ENCODE results near the gene MYO18A. TPM values are rescaled to one million over a fixed set of nuclear protein-coding genes. Genes with fewer than 3 reads are reported as not detected.

Gene MYO18A
- total RNA-seq, 5 donors from 2014 or later (not counting 1 experiment from before 2014, with no cell fraction given) = 119 to 151 (median 145) TPM

DNA sequence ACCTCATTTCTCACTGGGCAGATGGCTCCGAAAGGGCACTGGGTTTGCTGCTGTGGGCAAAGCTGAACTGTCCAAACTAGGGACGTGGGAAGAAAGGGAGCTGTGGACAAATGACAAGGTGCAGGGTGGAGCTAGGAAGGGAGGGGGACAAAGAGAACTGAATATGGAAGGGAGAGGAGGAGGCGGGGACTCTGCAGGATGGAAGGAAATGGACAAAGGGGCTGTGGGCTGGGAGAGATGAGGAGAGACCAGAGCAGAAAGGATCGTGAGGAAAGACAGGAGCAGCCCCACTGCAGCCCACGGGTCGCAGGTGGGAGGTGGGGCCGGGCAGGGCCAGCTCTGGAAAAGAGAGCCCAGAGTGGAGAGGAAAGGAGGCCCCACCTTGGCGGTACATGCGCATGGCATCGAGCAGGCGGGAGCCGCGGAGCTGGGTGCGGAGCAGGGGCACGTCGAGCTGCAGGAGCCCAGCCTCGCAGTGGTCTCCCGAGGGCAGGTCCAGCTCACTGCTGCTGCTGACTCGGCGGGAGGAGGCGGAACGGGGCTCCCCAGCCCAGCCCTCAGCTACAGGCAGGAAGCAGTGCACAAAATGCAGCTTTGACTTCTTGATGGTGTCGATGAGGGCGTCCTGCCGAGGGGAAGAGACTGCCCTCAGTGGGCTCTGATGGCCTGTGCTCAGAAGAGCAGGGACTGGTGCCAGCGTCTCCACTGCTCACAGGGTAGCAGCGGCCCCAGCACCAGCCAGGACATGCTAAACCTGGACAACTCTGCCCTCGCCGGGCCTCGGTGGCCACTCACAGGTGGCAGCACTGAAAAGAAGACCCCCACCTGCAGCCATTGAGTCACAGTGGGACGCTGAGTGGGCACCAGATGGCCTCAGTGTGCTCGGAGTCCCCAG is 70.5 kb downstream of the MYO18A start:
- peaks cover 15 to 92% of the 10 kb centered on the region in 2 donors for H3K36me3 ChIP-seq (ENCODE audit: control insufficient read depth in 2 of 2, extremely low read depth in 1 of 2, insufficient read depth in 1 of 2, low read length in 1 of 2)
- WGBS (ENCODE audit: insufficient coverage) = 97% methylated on average over 32 of the region's 32 CpGs
- no peaks in the 10 kb centered on the region for H3K9me3 ChIP-seq
- Mint-ChIP-seq H3K4me3 (no peak overlapping the region), H3K4me1 (no peaks in the 10 kb centered on the region), H3K36me3 (peaks cover 45% of the 10 kb centered on the region), H3K27ac (no peak overlapping the region), H3K27me3 (no peaks in the 10 kb centered on the region), H3K9me3 (no peaks in the 10 kb centered on the region)
- H3K4me1 ChIP-seq (ENCODE audit: control insufficient read depth in 1 of 2, extremely low read depth in 1 of 2, insufficient read depth in 2 of 2, low read length in 2 of 2) = peaks cover 0 to 12% of the 10 kb centered on the region in 2 experiments
- no peaks in the 10 kb centered on the region for H3K27me3 ChIP-seq (replicated peaks in 1 of 2; ENCODE audit: control insufficient read depth in 2 of 2, extremely low read depth in 1 of 2, insufficient read depth in 2 of 2, low read length in 1 of 2)
- CTCF ChIA-PET = no interaction called here
- POLR2A ChIA-PET = interaction anchor here in 1 of 2 donors (0.6 kb wide), 1 partner anchor 33 kb away, joined by 5 read pairs; no protein-coding TSS in a partner anchor
- no peak overlapping the region for H3K4me3 ChIP-seq (ENCODE audit: control insufficient read depth in 1 of 2, extremely low read depth in 1 of 2, low read length in 1 of 2)
- no peak for ATAC-seq (replicated peaks in 1 of 4)
- no peak overlapping the region for H3K27ac ChIP-seq (ENCODE audit: low read length)
- no peak for DNase-seq

DNA sequence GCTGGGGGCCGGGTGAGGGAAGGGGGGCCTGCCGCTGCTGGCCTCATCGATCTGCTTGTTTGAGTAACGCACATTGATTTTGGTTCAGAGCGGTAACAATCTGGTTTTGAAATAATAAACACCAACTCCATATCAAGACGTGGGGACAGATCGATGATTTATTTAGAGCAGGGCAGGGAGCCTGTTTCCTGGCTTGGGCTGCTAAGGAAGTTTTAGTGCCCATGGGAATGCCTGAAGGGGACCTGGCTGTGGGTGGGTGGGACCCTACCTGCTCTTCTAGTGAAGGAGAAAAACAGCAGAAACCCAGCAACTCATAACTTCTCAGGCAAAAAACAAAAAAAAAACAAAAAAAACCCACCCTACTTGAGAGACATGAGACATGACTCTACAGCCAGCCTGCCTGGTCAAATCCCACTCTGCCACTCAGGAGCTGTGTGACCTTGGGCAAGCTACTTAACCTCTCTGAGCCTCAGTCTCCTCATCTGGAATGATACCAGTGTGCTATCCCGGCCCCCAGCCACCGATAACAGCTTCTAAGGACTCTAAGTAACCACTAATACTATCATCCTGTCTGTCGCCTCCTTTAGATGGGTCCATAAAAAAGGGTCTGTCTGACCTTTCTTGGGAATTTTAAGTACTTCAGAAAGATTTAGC is 71.2 kb downstream of the MYO18A start:
- Mint-ChIP-seq H3K27ac (no peak overlapping the region), H3K27me3 (no peaks in the 10 kb centered on the region), H3K4me1 (no peaks in the 10 kb centered on the region), H3K4me3 (no peak overlapping the region), H3K9me3 (no peaks in the 10 kb centered on the region), H3K36me3 (peaks cover 48% of the 10 kb centered on the region)
- ChIA-PET CTCF (no interaction called here), POLR2A (no interaction called here)
- Histone ChIP-seq H3K36me3 (ENCODE audit: control insufficient read depth in 2 of 2, extremely low read depth in 1 of 2, insufficient read depth in 1 of 2, low read length in 1 of 2) (peaks cover 19 to 89% of the 10 kb centered on the region in 2 donors), H3K4me1 (ENCODE audit: control insufficient read depth in 1 of 2, extremely low read depth in 1 of 2, insufficient read depth in 2 of 2, low read length in 2 of 2) (peaks cover 0 to 12% of the 10 kb centered on the region in 2 experiments), H3K27me3 (replicated peaks in 1 of 2; ENCODE audit: control insufficient read depth in 2 of 2, extremely low read depth in 1 of 2, insufficient read depth in 2 of 2, low read length in 1 of 2) (no peaks in the 10 kb centered on the region), H3K27ac (ENCODE audit: low read length) (no peak overlapping the region), H3K4me3 (ENCODE audit: control insufficient read depth in 1 of 2, extremely low read depth in 1 of 2, low read length in 1 of 2) (no peak overlapping the region), H3K9me3 (no peaks in the 10 kb centered on the region)
- no peak for ATAC-seq (replicated peaks in 1 of 4)
- WGBS (ENCODE audit: insufficient coverage) = 100% methylated on average over 4 of the region's 10 CpGs
- no peak for DNase-seq

DNA sequence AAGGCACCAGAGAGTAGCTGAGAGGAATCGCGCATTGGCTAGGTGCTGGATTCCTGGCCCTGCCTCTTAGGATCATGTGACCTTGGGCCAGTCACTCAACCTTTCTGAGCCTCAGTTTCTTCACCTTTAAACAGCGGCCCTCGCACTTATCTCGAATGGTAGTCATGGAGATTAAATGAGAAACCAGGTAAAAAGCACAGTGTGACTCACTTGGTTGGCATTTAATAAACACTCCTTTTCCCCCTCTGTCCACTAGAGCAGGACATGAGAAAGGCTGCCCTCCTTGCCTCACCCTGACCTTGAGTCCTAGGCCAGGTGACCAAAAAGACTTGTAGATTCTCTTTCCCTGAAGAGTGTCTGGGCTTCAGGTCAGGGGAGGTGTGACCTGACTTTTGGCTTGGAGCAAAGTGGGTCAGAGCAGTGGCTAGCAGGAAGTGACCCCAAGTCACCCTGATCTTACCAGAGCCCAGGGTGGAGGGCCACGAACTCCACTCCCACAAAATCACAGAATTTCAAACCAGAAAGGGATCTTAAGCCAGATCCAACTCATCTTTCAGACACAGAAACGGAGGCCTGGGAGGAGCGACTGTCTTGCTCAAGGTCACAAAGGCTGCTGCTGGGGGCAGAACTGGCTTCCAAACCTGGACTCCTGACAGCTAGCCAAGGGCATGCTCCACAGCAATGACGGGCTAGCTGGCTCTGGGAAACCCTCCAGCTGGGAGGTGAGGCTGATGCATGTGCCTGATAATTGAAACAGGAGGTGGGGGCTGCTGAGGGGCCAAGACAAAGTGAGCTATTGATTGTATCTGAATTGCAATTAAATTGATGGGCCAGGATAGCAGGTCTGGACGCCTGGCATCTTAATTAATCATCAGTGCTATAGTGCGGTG is 72.0 kb downstream of the MYO18A start:
- no peaks in the 10 kb centered on the region for H3K4me1 Mint-ChIP-seq
- H3K9me3 Mint-ChIP-seq = no peaks in the 10 kb centered on the region
- H3K4me3 ChIP-seq (ENCODE audit: control insufficient read depth in 1 of 2, extremely low read depth in 1 of 2, low read length in 1 of 2) = no peak overlapping the region
- no peak overlapping the region for H3K27ac ChIP-seq (ENCODE audit: low read length)
- 94% methylated on average over 6 of the region's 11 CpGs for WGBS (ENCODE audit: insufficient coverage)
- H3K36me3 Mint-ChIP-seq = peaks cover 52% of the 10 kb centered on the region
- no peaks in the 10 kb centered on the region for H3K9me3 ChIP-seq
- H3K27ac Mint-ChIP-seq = no peak overlapping the region
- no peak overlapping the region for H3K4me3 Mint-ChIP-seq
- H3K36me3 ChIP-seq (ENCODE audit: control insufficient read depth in 2 of 2, extremely low read depth in 1 of 2, insufficient read depth in 1 of 2, low read length in 1 of 2) = peaks cover 26 to 89% of the 10 kb centered on the region in 2 donors
- H3K27me3 ChIP-seq (replicated peaks in 1 of 2; ENCODE audit: control insufficient read depth in 2 of 2, extremely low read depth in 1 of 2, insufficient read depth in 2 of 2, low read length in 1 of 2) = no peaks in the 10 kb centered on the region
- POLR2A ChIA-PET = interaction anchor here in 1 of 2 donors (0.6 kb wide), 1 partner anchor 1792 kb away, joined by 4 read pairs; no protein-coding TSS in a partner anchor
- no peak for DNase-seq
- no peak for ATAC-seq (replicated peaks in 1 of 4)
- H3K4me1 ChIP-seq (ENCODE audit: control insufficient read depth in 1 of 2, extremely low read depth in 1 of 2, insufficient read depth in 2 of 2, low read length in 2 of 2) = peaks cover 0 to 12% of the 10 kb centered on the region in 2 experiments
- H3K27me3 Mint-ChIP-seq = no peaks in the 10 kb centered on the region
- CTCF ChIA-PET = interaction anchor here in 1 of 2 donors (0.7 kb wide), 1 partner anchor 142 kb away, joined by 6 read pairs; no protein-coding TSS in a partner anchor

GRCh38 chr17:29107084-29107483 is 73.1 kb downstream of the MYO18A start:
- Histone ChIP-seq H3K27ac (ENCODE audit: low read length) (no peak overlapping the region), H3K4me1 (ENCODE audit: control insufficient read depth in 1 of 2, extremely low read depth in 1 of 2, insufficient read depth in 2 of 2, low read length in 2 of 2) (peaks cover 0 to 6% of the 10 kb centered on the region in 2 experiments), H3K4me3 (ENCODE audit: control insufficient read depth in 1 of 2, extremely low read depth in 1 of 2, low read length in 1 of 2) (no peak overlapping the region), H3K36me3 (ENCODE audit: control insufficient read depth in 2 of 2, extremely low read depth in 1 of 2, insufficient read depth in 1 of 2, low read length in 1 of 2) (peaks cover 31 to 84% of the 10 kb centered on the region in 2 donors), H3K9me3 (no peaks in the 10 kb centered on the region), H3K27me3 (replicated peaks in 1 of 2; ENCODE audit: control insufficient read depth in 2 of 2, extremely low read depth in 1 of 2, insufficient read depth in 2 of 2, low read length in 1 of 2) (no peaks in the 10 kb centered on the region)
- Mint-ChIP-seq H3K27me3 (no peaks in the 10 kb centered on the region), H3K4me3 (no peak overlapping the region), H3K36me3 (peaks cover 50% of the 10 kb centered on the region), H3K27ac (no peak overlapping the region), H3K4me1 (no peaks in the 10 kb centered on the region), H3K9me3 (no peaks in the 10 kb centered on the region)
- DNase-seq (no peak), ATAC-seq (replicated peaks in 1 of 4) (no peak)
- CTCF ChIA-PET = no interaction called here
- POLR2A ChIA-PET = no interaction called here
- WGBS (ENCODE audit: insufficient coverage) = 86% methylated on average over 8 of the region's 9 CpGs

DNA sequence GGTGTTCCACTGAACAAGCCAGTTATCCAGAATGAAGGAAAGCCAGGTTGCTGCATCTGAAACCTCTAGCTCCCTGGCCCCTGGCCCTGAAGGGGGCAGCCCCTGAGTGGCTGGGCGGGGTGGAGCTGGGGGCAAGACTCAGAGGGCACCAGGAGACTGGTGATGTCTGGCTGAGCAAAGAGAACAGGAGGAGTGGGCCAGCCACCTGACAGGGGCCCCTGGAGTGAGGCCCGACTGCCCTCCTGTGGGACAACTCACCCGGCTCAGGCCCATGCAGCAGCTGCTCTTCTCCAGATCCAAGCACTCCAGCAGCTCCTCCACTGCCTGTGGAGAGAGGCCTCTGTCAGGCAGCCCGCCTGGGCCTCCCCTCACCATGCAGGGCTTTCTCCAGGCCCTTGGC is 76.9 kb downstream of the MYO18A start:
- no peak overlapping the region for H3K4me3 ChIP-seq (ENCODE audit: control insufficient read depth in 1 of 2, extremely low read depth in 1 of 2, low read length in 1 of 2)
- Mint-ChIP-seq H3K27me3 (no peaks in the 10 kb centered on the region), H3K9me3 (no peaks in the 10 kb centered on the region), H3K4me1 (no peaks in the 10 kb centered on the region), H3K36me3 (peaks cover 34% of the 10 kb centered on the region), H3K27ac (no peak overlapping the region), H3K4me3 (no peak overlapping the region)
- no peak overlapping the region for H3K27ac ChIP-seq (ENCODE audit: low read length)
- H3K36me3 ChIP-seq (ENCODE audit: control insufficient read depth in 2 of 2, extremely low read depth in 1 of 2, insufficient read depth in 1 of 2, low read length in 1 of 2) = peaks cover 35 to 82% of the 10 kb centered on the region in 2 donors
- no peaks in the 10 kb centered on the region for H3K4me1 ChIP-seq (ENCODE audit: control insufficient read depth in 1 of 2, extremely low read depth in 1 of 2, insufficient read depth in 2 of 2, low read length in 2 of 2)
- CTCF ChIA-PET = no interaction called here
- POLR2A ChIA-PET = no interaction called here
- 94% methylated on average over 4 of the region's 4 CpGs for WGBS (ENCODE audit: insufficient coverage)
- no peaks in the 10 kb centered on the region for H3K9me3 ChIP-seq
- ATAC-seq (replicated peaks in 1 of 4) (no peak), DNase-seq (no peak)
- H3K27me3 ChIP-seq (replicated peaks in 1 of 2; ENCODE audit: control insufficient read depth in 2 of 2, extremely low read depth in 1 of 2, insufficient read depth in 2 of 2, low read length in 1 of 2) = no peaks in the 10 kb centered on the region

- Mint-ChIP-seq H3K27me3 (no peaks in the 10 kb centered on the region), H3K27ac (no peak overlapping the region), H3K9me3 (no peaks in the 10 kb centered on the region), H3K36me3 (peaks cover 37% of the 10 kb centered on the region), H3K4me1 (no peaks in the 10 kb centered on the region), H3K4me3 (no peak overlapping the region)
- WGBS (ENCODE audit: insufficient coverage) = 92% methylated on average over 9 of the region's 11 CpGs
- Histone ChIP-seq H3K4me1 (ENCODE audit: control insufficient read depth in 1 of 2, extremely low read depth in 1 of 2, insufficient read depth in 2 of 2, low read length in 2 of 2) (no peaks in the 10 kb centered on the region), H3K27me3 (replicated peaks in 1 of 2; ENCODE audit: control insufficient read depth in 2 of 2, extremely low read depth in 1 of 2, insufficient read depth in 2 of 2, low read length in 1 of 2) (no peaks in the 10 kb centered on the region), H3K4me3 (ENCODE audit: control insufficient read depth in 1 of 2, extremely low read depth in 1 of 2, low read length in 1 of 2) (no peak overlapping the region), H3K9me3 (no peaks in the 10 kb centered on the region), H3K27ac (ENCODE audit: low read length) (no peak overlapping the region), H3K36me3 (ENCODE audit: control insufficient read depth in 2 of 2, extremely low read depth in 1 of 2, insufficient read depth in 1 of 2, low read length in 1 of 2) (peaks cover 40 to 82% of the 10 kb centered on the region in 2 donors)
- CTCF ChIA-PET = no interaction called here
- no peak for DNase-seq
- ATAC-seq (replicated peaks in 1 of 4) = no peak
- POLR2A ChIA-PET = no interaction called here
Observed at GRCh38 chr17:29102741-29103181, 77.4 kb downstream of the MYO18A start.
